ENCODE measurements around the gene COMMD2.

The COMMD2 gene

GRCh38 chr3:149701206-149701976 lies 50.9 kb downstream of the COMMD2 start:
- ATAC-seq = peak; percentile 71
- peak overlapping the region; percentile 23 to 45 for H3K4me3 Mint-ChIP-seq
- H3K9me3 Mint-ChIP-seq = peaks cover 16 to 35% of the 10 kb centered on the region in 2 donors
- DNase-seq = no peak
- H3K27me3 Mint-ChIP-seq = no peaks in the 10 kb centered on the region
- H3K27ac Mint-ChIP-seq = peak overlapping the region in 1 of 2 donors; percentile 73
- no peaks in the 10 kb centered on the region for H3K4me1 Mint-ChIP-seq

Measured in stimulated activated naive CD8-positive, alpha-beta T cell treated with anti-CD3 and anti-CD28 coated beads, Interleukin-15, amount 100 ng/mL, for 72 hours (primary cell).